Astrocyte of the spinal cord (primary cell): ENCODE data around the gene WRAP53.
A peak's percentile ranks its signal among the peaks of the same experiment; 100 is the strongest.
"Not testable (repeated sequence)": the region's sequence is repeated elsewhere in the genome, so short reads cannot be mapped to it uniquely, and the experiment has no call there.

ENCODE experiments used
- DNase-seq: peaks from one replicate; pipeline ENCODE4 v3.0.0; 2011; ENCODE audit warnings: low read depth, low spot score
- H3K4me3 ChIP-seq: 2 replicates; pipeline ENCODE4 v1.5.1; 2011; ENCODE audit warnings: low read depth, mild to moderate bottlenecking, low read length, moderate library complexity
- in situ Hi-C: cut with HindIII; loops from 2 replicates; pipeline ENCODE4 v1.10.0; 2017; ENCODE audit warnings: low sequenced_read_pairs
- TF ChIP-seq, protein P1 (sequence below): IDR thresholded peaks from 2 replicates; pipeline ENCODE4 v1.5.1; 2012; ENCODE audit warnings: low read depth, mild to moderate bottlenecking, low read length, inconsistent platforms

Gene WRAP53

GRCh38 chr17:7687908-7688807, at the start of gene WRAP53:
TSS of gene WRAP53 (plus strand) at chr17:7688477. CDS start at chr17:7688649, 172 bp downstream.
- H3K4me3 ChIP-seq: peak within 1 kb of the TSS; percentile 82
- DNase-seq: peak; percentile 100
- TF ChIP-seq, protein P1, sequence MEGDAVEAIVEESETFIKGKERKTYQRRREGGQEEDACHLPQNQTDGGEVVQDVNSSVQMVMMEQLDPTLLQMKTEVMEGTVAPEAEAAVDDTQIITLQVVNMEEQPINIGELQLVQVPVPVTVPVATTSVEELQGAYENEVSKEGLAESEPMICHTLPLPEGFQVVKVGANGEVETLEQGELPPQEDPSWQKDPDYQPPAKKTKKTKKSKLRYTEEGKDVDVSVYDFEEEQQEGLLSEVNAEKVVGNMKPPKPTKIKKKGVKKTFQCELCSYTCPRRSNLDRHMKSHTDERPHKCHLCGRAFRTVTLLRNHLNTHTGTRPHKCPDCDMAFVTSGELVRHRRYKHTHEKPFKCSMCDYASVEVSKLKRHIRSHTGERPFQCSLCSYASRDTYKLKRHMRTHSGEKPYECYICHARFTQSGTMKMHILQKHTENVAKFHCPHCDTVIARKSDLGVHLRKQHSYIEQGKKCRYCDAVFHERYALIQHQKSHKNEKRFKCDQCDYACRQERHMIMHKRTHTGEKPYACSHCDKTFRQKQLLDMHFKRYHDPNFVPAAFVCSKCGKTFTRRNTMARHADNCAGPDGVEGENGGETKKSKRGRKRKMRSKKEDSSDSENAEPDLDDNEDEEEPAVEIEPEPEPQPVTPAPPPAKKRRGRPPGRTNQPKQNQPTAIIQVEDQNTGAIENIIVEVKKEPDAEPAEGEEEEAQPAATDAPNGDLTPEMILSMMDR: peak; percentile 98
- in situ Hi-C loops: no loop called here

- in situ Hi-C loops: no loop called here
- DNase-seq: no peak
- H3K4me3 ChIP-seq: no peak overlapping the region
- TF ChIP-seq, protein P1: no peak
Observed at GRCh38 chr17:7640783-7641182, 47.5 kb upstream of the WRAP53 start.

DNA sequence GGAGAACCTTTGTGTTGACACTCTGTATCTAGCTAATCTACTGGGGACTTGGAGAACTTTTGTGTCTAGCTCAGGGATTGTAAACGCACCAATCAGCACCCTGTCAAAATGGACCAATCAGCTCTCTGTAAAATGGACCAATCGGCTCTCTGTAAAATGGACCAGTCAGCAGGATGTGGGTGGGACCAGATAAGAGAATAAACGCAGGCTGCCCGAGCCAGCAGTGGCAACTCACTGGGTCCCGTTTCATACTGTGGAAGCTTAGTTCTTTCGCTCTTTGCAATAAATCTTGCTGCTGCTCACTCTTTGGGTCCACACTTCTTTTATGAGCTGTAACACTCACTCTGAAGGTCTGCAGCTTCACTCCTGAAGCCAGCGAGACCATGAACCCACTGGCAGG, 46.6 kb upstream of the WRAP53 start:
- H3K4me3 ChIP-seq, DNase-seq, in situ Hi-C loops: not testable (repeated sequence)

- in situ Hi-C loops: no loop called here
- DNase-seq: no peak
- TF ChIP-seq, protein P1: no peak
- H3K4me3 ChIP-seq: no peak overlapping the region
Observed at GRCh38 chr17:7644775-7645174, 43.5 kb upstream of the WRAP53 start.

DNA sequence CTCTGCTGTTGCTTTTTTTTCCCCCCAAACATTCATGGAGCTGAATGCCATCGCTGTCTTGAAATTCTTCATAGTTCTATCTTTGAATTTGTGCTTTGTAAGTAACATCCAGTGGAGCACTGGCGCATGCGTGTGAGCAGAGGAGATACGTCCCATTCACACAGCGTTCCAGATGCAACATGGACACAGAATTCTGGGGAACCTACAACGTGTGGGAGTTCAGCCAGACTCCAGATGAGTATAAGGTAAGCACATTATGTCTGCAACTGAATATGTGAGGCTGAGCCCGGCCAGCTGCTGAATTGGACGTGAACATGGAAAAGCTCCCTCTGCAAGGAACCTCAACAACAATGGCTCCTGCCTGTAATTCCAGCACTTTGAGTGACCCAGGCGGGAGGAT, 41.8 kb upstream of the WRAP53 start:
- DNase-seq: no peak
- TF ChIP-seq, protein P1: no peak
- in situ Hi-C loops: no loop called here
- no peak overlapping the region for H3K4me3 ChIP-seq

DNA sequence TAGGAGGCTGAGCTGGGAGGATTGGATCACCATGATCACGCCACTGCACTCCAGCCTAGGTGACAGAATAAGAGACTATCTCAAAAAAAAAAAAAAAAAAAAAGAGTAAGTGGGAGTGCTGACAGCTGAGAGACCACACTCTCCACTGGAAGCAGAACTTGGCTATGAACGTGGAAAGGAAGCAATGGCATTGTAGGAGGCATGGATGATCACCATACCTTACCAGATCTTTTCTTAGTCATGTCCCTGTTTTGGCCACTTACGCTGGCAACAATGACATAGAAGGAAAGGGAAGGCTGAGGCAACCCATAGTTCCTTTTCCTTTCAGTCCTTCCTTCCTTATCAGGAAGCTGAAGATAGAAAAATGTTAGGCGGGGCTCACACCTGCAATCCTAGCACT, 41.3 kb upstream of the WRAP53 start:
- in situ Hi-C loops: no loop called here
- no peak overlapping the region for H3K4me3 ChIP-seq
- no peak for DNase-seq
- TF ChIP-seq, protein P1: no peak

- peak within 1 kb of the TSS; percentile 25 for H3K4me3 ChIP-seq
- TF ChIP-seq, protein P1: no peak
- DNase-seq: no peak
- in situ Hi-C loops: no loop called here
Observed at GRCh38 chr17:7650509-7651096, 37.7 kb upstream of the WRAP53 start, which contains the start of gene ATP1B2. TSS of gene ATP1B2 (plus strand) at chr17:7650926. CDS start at chr17:7651519, 593 bp downstream.
